ENCODE results near the gene BRD7.

BRD7 gene

GRCh38 chr16:50288920-50289319, 79.9 kb downstream of the BRD7 start:
- no peak for DNase-seq

GRCh38 chr16:50288026-50288425, 80.8 kb downstream of the BRD7 start:
- no peak for DNase-seq

GRCh38 chr16:50286681-50287080, 82.1 kb downstream of the BRD7 start:
- DNase-seq = no peak

GRCh38 chr16:50285406-50286003, 83.3 kb downstream of the BRD7 start:
- no peak for DNase-seq

GRCh38 chr16:50284131-50284911, 84.5 kb downstream of the BRD7 start:
- DNase-seq = no peak

GRCh38 chr16:50282955-50283631, 85.7 kb downstream of the BRD7 start:
- no peak for DNase-seq

GRCh38 chr16:50282010-50282538, 86.7 kb downstream of the BRD7 start:
- no peak for DNase-seq

GRCh38 chr16:50281391-50282009, 87.3 kb downstream of the BRD7 start:
- DNase-seq = no peak

- DNase-seq = no peak
Measured at GRCh38 chr16:50280932-50281331, 87.9 kb downstream of the BRD7 start.

GRCh38 chr16:50279504-50279865, 89.3 kb downstream of the BRD7 start:
- no peak for DNase-seq

- no peak for DNase-seq
Measured at GRCh38 chr16:50278251-50278650, 90.5 kb downstream of the BRD7 start.

- no peak for DNase-seq
Measured at GRCh38 chr16:50276801-50277555, 91.8 kb downstream of the BRD7 start.

GRCh38 chr16:50276326-50276640, 92.5 kb downstream of the BRD7 start:
- no peak for DNase-seq

- DNase-seq = no peak
Measured at GRCh38 chr16:50275428-50276325, 93.1 kb downstream of the BRD7 start.

GRCh38 chr16:50275098-50275415, 93.7 kb downstream of the BRD7 start:
- DNase-seq = no peak

- DNase-seq = no peak
Measured at GRCh38 chr16:50274326-50275097, 94.3 kb downstream of the BRD7 start.

- DNase-seq = no peak
Measured at GRCh38 chr16:50273888-50274325, 94.9 kb downstream of the BRD7 start.

GRCh38 chr16:50273382-50273690, 95.5 kb downstream of the BRD7 start:
- no peak for DNase-seq

GRCh38 chr16:50272687-50273381, 96.0 kb downstream of the BRD7 start:
- DNase-seq = no peak

GRCh38 chr16:50272111-50272571, 96.6 kb downstream of the BRD7 start:
- no peak for DNase-seq
